Measurements from ENCODE around the gene WNT1. TPM values are rescaled to one million over a fixed set of nuclear protein-coding genes. Genes with fewer than 3 reads are reported as not detected.

The WNT1 gene
- total and polyA plus RNA-seq, 9 of the 15 experiments (the other 6 are each of a cell fraction or from before 2014, with no cell fraction given), result not detected

DNA sequence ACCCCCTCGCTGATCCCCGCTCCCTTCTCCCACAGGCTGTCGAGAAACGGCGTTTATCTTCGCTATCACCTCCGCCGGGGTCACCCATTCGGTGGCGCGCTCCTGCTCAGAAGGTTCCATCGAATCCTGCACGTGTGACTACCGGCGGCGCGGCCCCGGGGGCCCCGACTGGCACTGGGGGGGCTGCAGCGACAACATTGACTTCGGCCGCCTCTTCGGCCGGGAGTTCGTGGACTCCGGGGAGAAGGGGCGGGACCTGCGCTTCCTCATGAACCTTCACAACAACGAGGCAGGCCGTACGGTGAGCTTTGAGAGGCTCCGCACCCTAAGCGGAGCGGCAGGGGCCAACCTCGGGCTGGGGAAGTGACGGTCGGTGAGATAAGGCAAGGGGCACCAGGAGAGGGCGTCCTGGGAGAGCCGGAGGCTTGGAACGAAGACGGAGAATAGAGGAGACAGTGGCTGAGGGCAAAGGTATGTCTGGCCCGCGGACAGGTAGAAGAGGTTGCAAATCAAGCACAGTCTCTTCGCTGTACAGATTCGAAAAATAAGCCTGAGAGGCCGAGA lies 2.3 kb downstream of the WNT1 start (continued):
- TF ChIP-seq CEBPG (CRISPR knock-in tag; IDR thresholded peaks at IDR 0.05) (no peak), CEBPG (tag; conservative IDR thresholded peaks at IDR 0.05 in 1 of 2, IDR thresholded peaks at IDR 0.05 in 1 of 2) (no peak), MYC (IDR thresholded peaks at IDR 0.05; ENCODE audit: low read depth, low read length) (no peak), MYC (CRISPR knock-in tag; IDR thresholded peaks at IDR 0.05; ENCODE audit: borderline replicate concordance, low read depth) (no peak), HIVEP1 (CRISPR knock-in tag; IDR thresholded peaks at IDR 0.05) (no peak), SMC3 (conservative IDR thresholded peaks at IDR 0.05; ENCODE audit: insufficient read depth, low read depth, low read length) (no peak), ZSCAN29 (IDR thresholded peaks at IDR 0.05) (no peak), NCOA1 (IDR thresholded peaks at IDR 0.05; ENCODE audit: low read depth) (no peak), TRIM28 (IDR thresholded peaks at IDR 0.05) (no peak), ZNF586 (CRISPR knock-in tag; conservative IDR thresholded peaks at IDR 0.05) (no peak), MEF2A (IDR thresholded peaks at IDR 0.05; ENCODE audit: control insufficient read depth, low read depth, low read length) (no peak), HNRNPLL (IDR thresholded peaks at IDR 0.05; ENCODE audit: low read depth, low read length, poor library complexity, severe bottlenecking) (peak; percentile 8), SRSF1 (IDR thresholded peaks at IDR 0.05; ENCODE audit: low read depth, low read length) (no peak), SMARCA5 (IDR thresholded peaks at IDR 0.05) (no peak), CHD2 (IDR thresholded peaks at IDR 0.05; ENCODE audit: low read depth, low read length) (no peak)
- TF ChIP-seq, protein P1, sequence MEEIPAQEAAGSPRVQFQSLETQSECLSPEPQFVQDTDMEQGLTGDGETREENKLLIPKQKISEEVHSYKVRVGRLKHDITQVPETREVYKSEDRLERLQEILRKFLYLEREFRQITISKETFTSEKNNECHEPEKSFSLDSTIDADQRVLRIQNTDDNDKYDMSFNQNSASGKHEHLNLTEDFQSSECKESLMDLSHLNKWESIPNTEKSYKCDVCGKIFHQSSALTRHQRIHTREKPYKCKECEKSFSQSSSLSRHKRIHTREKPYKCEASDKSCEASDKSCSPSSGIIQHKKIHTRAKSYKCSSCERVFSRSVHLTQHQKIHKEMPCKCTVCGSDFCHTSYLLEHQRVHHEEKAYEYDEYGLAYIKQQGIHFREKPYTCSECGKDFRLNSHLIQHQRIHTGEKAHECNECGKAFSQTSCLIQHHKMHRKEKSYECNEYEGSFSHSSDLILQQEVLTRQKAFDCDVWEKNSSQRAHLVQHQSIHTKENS (CRISPR knock-in tag; IDR thresholded peaks at IDR 0.05), result no peak
- TF ChIP-seq, protein P2, sequence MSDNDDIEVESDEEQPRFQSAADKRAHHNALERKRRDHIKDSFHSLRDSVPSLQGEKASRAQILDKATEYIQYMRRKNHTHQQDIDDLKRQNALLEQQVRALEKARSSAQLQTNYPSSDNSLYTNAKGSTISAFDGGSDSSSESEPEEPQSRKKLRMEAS (CRISPR knock-in tag; IDR thresholded peaks at IDR 0.05), result no peak

All from K562 (cell line).